Liver (tissue), 9 donors: ENCODE data around the gene TMEM212. TPM values are rescaled to one million over a fixed set of nuclear protein-coding genes. Genes with fewer than 3 reads are reported as not detected.

Experiments used
- DNase-seq: peaks from one replicate; pipeline ENCODE4 v3.0.0-alpha.2; 2017; ENCODE audit warnings: low spot score
- H3K27ac ChIP-seq, 2 donors: one replicate each; pipeline ENCODE4 v1.7.0; 2013; ENCODE audit warnings: inconsistent platforms in 2 of 2, low read length in 2 of 2, control low read depth in 1 of 2, low read depth in 1 of 2, mild to moderate bottlenecking in 1 of 2
- H3K27me3 ChIP-seq, 4 donors: one replicate each; pipeline versions ENCODE4 v1.6.1 to v1.7.0; 2013; ENCODE audit warnings: low read length in 3 of 4, inconsistent platforms in 1 of 4, mild to moderate bottlenecking in 1 of 4, moderate library complexity in 1 of 4; ENCODE audit not compliant: control insufficient read depth in 4 of 4, insufficient read depth in 4 of 4
- H3K36me3 ChIP-seq, 4 donors: one replicate each; pipeline versions ENCODE4 v1.6.1 to v1.7.0; 2013; ENCODE audit warnings: low read length in 3 of 4, mild to moderate bottlenecking in 3 of 4, low read depth in 1 of 4, moderate library complexity in 1 of 4; ENCODE audit not compliant: control insufficient read depth in 4 of 4, insufficient read depth in 3 of 4
- H3K4me1 ChIP-seq, 4 donors: one replicate each; pipeline versions ENCODE4 v1.6.1 to v1.7.0; 2013; ENCODE audit warnings: low read length in 3 of 4, mild to moderate bottlenecking in 3 of 4, moderate library complexity in 1 of 4; ENCODE audit not compliant: control insufficient read depth in 4 of 4, insufficient read depth in 4 of 4
- H3K4me3 ChIP-seq, 3 donors: one replicate each; pipeline versions ENCODE4 v1.6.1 to v1.7.0; 2013; ENCODE audit warnings: low read length in 3 of 3, control low read depth in 1 of 3, low read depth in 1 of 3, mild to moderate bottlenecking in 1 of 3
- H3K9ac ChIP-seq, 2 donors: one replicate each; pipeline ENCODE4 v1.7.0; 2013; ENCODE audit warnings: low read length in 2 of 2, mild to moderate bottlenecking in 2 of 2, moderate library complexity in 2 of 2, control low read depth in 1 of 2, low read depth in 1 of 2
- H3K9me3 ChIP-seq, 4 donors: one replicate each; pipeline versions ENCODE4 v1.6.1 to v1.7.0; 2013; ENCODE audit warnings: low read length in 3 of 4; ENCODE audit not compliant: control insufficient read depth in 4 of 4
- ATF3 ChIP-seq: IDR thresholded peaks from 2 replicates; pipeline ENCODE4 v1.6.1; 2016; ENCODE audit warnings: antibody characterized with exemption
- EGR1 ChIP-seq, 2 donors: IDR thresholded peaks; 2 replicates each; pipeline ENCODE4 v1.6.1; 2016 to 2018; ENCODE audit warnings: antibody characterized with exemption in 2 of 2, low read depth in 2 of 2
- FOXA2 ChIP-seq: IDR thresholded peaks from 2 replicates; pipeline ENCODE4 v1.6.1; 2016; ENCODE audit warnings: antibody characterized with exemption
- GABPA ChIP-seq, 2 donors: IDR thresholded peaks in 1 of 2; conservative IDR thresholded peaks in 1 of 2; 2 replicates each; pipeline ENCODE4 v1.6.1; 2016; ENCODE audit warnings: antibody characterized with exemption in 2 of 2, mild to moderate bottlenecking in 1 of 2, moderate library complexity in 1 of 2
- HNF4A ChIP-seq, 2 donors: conservative IDR thresholded peaks; 2 replicates each; pipeline ENCODE4 v1.6.1; 2016; ENCODE audit warnings: antibody characterized with exemption in 2 of 2, mild to moderate bottlenecking in 2 of 2
- HNF4G ChIP-seq: IDR thresholded peaks from 2 replicates; pipeline ENCODE4 v1.6.1; 2016; ENCODE audit warnings: antibody characterized with exemption
- JUND ChIP-seq, 2 donors: IDR thresholded peaks; 2 replicates each; pipeline ENCODE4 v1.6.1; 2016; ENCODE audit warnings: antibody characterized with exemption in 2 of 2
- MAX ChIP-seq: IDR thresholded peaks from 2 replicates; pipeline ENCODE4 v1.6.1; 2016; ENCODE audit warnings: antibody characterized with exemption
- NR2F2 ChIP-seq: IDR thresholded peaks from 2 replicates; pipeline ENCODE4 v1.6.1; 2016; ENCODE audit warnings: antibody characterized with exemption
- RAD21 ChIP-seq, 2 donors: IDR thresholded peaks; 2 replicates each; pipeline ENCODE4 v1.6.1; 2016; ENCODE audit warnings: antibody characterized with exemption in 2 of 2, mild to moderate bottlenecking in 2 of 2
- RXRA ChIP-seq, 2 donors: IDR thresholded peaks; 2 replicates each; pipeline ENCODE4 v1.6.1; 2017 to 2018; ENCODE audit warnings: antibody characterized with exemption in 2 of 2, mild to moderate bottlenecking in 1 of 2
- SP1 ChIP-seq: IDR thresholded peaks from 2 replicates; pipeline ENCODE4 v1.6.1; 2018; ENCODE audit warnings: antibody characterized with exemption, mild to moderate bottlenecking
- TAF1 ChIP-seq: conservative IDR thresholded peaks from 2 replicates; pipeline ENCODE4 v1.6.1; 2016; ENCODE audit warnings: antibody characterized with exemption, mild to moderate bottlenecking
- YY1 ChIP-seq: IDR thresholded peaks from 2 replicates; pipeline ENCODE4 v1.6.1; 2016; ENCODE audit warnings: antibody characterized with exemption, mild to moderate bottlenecking
- ZBTB33 ChIP-seq: IDR thresholded peaks from 2 replicates; pipeline ENCODE4 v1.6.1; 2016; ENCODE audit warnings: antibody characterized with exemption
- WGBS: extraction: QIAGEN DNeasy Blood & Tissue Kit; methylation state at CpG from one replicate; pipeline ENCODE4 v1.1.7; 2013; 5-methylcytosine and 5-hydroxymethylcytosine counted together
- polyA plus RNA-seq, 2 donors: library from polyadenylated mRNA; stranded (reverse) in 1 of 2; unstranded in 1 of 2; fragments of 200-250 nt in 1 of 2; fragments of >200 nt in 1 of 2; fragmentation: Nextera tagmentation in 1 of 2; extraction: Ambion mirVana in 1 of 2; gene quantifications; one replicate each; pipeline versions ENCODE4 v1.2.1 to v1.2.3, GENCODE V29; 2013 to 2015
- total RNA-seq, 2 donors: library from RNA; depleted of rRNA; stranded (reverse); fragments of >200 nt; gene quantifications; one replicate each; pipeline ENCODE4 v1.2.3, GENCODE V29; 2014
- donor health status: healthy.
- donor health status: healthy.
- donor health status: healthy.
- donor health status: healthy.
- donor health status: healthy.

Gene TMEM212
- total and polyA plus RNA-seq, 4 donors = not detected

GRCh38 chr3:171836855-171837254, 6.3 kb upstream of the TMEM212 start (continued):
- TF ChIP-seq YY1 (no peak), TAF1 (no peak), EGR1 (IDR thresholded peaks at IDR 0.05; ENCODE audit: low read depth in 2 of 2) (no peak)

- H3K9me3 ChIP-seq = no peaks in the 10 kb centered on the region
- no peak for TF ChIP-seq GABPA (IDR thresholded peaks at IDR 0.05 in 1 of 2, conservative IDR thresholded peaks at IDR 0.05 in 1 of 2)
- no peak for TF ChIP-seq ATF3
- TF ChIP-seq JUND (IDR thresholded peaks at IDR 0.05) = no peak
- TF ChIP-seq MAX = peak; percentile 6
- no peak overlapping the region for H3K9ac ChIP-seq
- H3K27ac ChIP-seq = peak overlapping the region; percentile 84 to 85
- no peak for DNase-seq
- H3K27me3 ChIP-seq = no peaks in the 10 kb centered on the region
- no peak overlapping the region for H3K4me3 ChIP-seq
- H3K36me3 ChIP-seq = no peaks in the 10 kb centered on the region
- H3K4me1 ChIP-seq = peaks cover 3 to 77% (median 66%) of the 10 kb centered on the region in 4 donors
Measured at GRCh38 chr3:171837698-171838097, 5.5 kb upstream of the TMEM212 start.

GRCh38 chr3:171838218-171838720, 4.9 kb upstream of the TMEM212 start:
- TF ChIP-seq ATF3 = peak; percentile 72
- TF ChIP-seq YY1 = peak; percentile 82
- TF ChIP-seq ZBTB33 = no peak
- peak; percentile 48 for TF ChIP-seq RAD21 (IDR thresholded peaks at IDR 0.05)
- peak; percentile 54 for TF ChIP-seq HNF4G
- TF ChIP-seq FOXA2 = no peak
- no peak for TF ChIP-seq EGR1 (IDR thresholded peaks at IDR 0.05; ENCODE audit: low read depth in 2 of 2)
- peak; percentile 71 for TF ChIP-seq SP1
- TF ChIP-seq JUND (IDR thresholded peaks at IDR 0.05) = peak in 1 of 2 donors; percentile 62
- peak; percentile 4 for TF ChIP-seq MAX
- TF ChIP-seq HNF4A (conservative IDR thresholded peaks at IDR 0.05) = peak; percentile 60 to 62
- TF ChIP-seq NR2F2 = peak; percentile 42
- TF ChIP-seq RXRA (IDR thresholded peaks at IDR 0.05) = peak; percentile 84 to 89
- WGBS = 10% methylated on average over 6 of the region's 6 CpGs
- Histone ChIP-seq H3K9me3 (no peaks in the 10 kb centered on the region), H3K4me1 (peaks cover 5 to 73% (median 65%) of the 10 kb centered on the region in 4 donors), H3K4me3 (peak overlapping the region in 2 of 3 donors; percentile 15 to 46), H3K36me3 (no peaks in the 10 kb centered on the region), H3K9ac (peak overlapping the region in 1 of 2 donors; percentile 50), H3K27me3 (no peaks in the 10 kb centered on the region), H3K27ac (peak overlapping the region; percentile 84 to 85)
- no peak for DNase-seq
